ENCODE results near the gene MTA3. TPM values are rescaled to one million over a fixed set of nuclear protein-coding genes. Genes with fewer than 3 reads are reported as not detected.

MTA3 gene
- total and polyA plus RNA-seq, 7 experiments from 2014 or later = 23.9 to 49.1 (median 30.5) TPM

- H3K36me3 Mint-ChIP-seq = peaks cover 0 to 3% (median 0%) of the 10 kb centered on the region in 5 donors
- H3K27ac Mint-ChIP-seq = no peak overlapping the region
- H3K4me1 ChIP-seq (ENCODE audit: control insufficient read depth in 2 of 2, insufficient read depth in 2 of 2, low read length in 2 of 2) = peaks cover 0 to 11% of the 10 kb centered on the region in 2 donors
- H3K9me3 Mint-ChIP-seq = no peaks in the 10 kb centered on the region
- ATAC-seq = no peak
- POLR2A ChIA-PET = no interaction called here
- no peak overlapping the region for H3K4me3 Mint-ChIP-seq
- peaks cover 0 to 30% (median 9%) of the 10 kb centered on the region in 5 donors for H3K27me3 Mint-ChIP-seq
- H3K9me3 ChIP-seq (ENCODE audit: control insufficient read depth in 2 of 3, low read length in 3 of 3) = no peaks in the 10 kb centered on the region
- H3K27ac ChIP-seq (ENCODE audit: low read depth, low read length) = no peak overlapping the region
- CTCF ChIA-PET = no interaction called here
- no peak overlapping the region for H3K4me3 ChIP-seq (ENCODE audit: low read length)
- intact Hi-C loops (cut with micrococcal nuclease) = no loop called here
- no peak for DNase-seq
- H3K4me1 Mint-ChIP-seq = peaks cover 17 to 55% (median 28%) of the 10 kb centered on the region in 7 donors
- no peaks in the 10 kb centered on the region for H3K36me3 ChIP-seq (ENCODE audit: control insufficient read depth in 2 of 3, insufficient read depth in 3 of 3, low read length in 3 of 3)
- H3K27me3 ChIP-seq (ENCODE audit: control insufficient read depth in 2 of 2, insufficient read depth in 2 of 2, low read length in 2 of 2) = peaks cover 0 to 2% of the 10 kb centered on the region in 2 donors
Measured at GRCh38 chr2:42797281-42797680, 228.8 kb downstream of the MTA3 start.

- no peak for ATAC-seq
Measured at GRCh38 chr2:42799881-42800280, 231.4 kb downstream of the MTA3 start.

GRCh38 chr2:42800461-42800962, 232.1 kb downstream of the MTA3 start:
- Histone ChIP-seq H3K36me3 (ENCODE audit: control insufficient read depth in 2 of 3, insufficient read depth in 3 of 3, low read length in 3 of 3) (no peaks in the 10 kb centered on the region), H3K9me3 (ENCODE audit: control insufficient read depth in 2 of 3, low read length in 3 of 3) (no peaks in the 10 kb centered on the region), H3K4me3 (ENCODE audit: low read length) (no peak overlapping the region), H3K27me3 (ENCODE audit: control insufficient read depth in 2 of 2, insufficient read depth in 2 of 2, low read length in 2 of 2) (no peaks in the 10 kb centered on the region), H3K4me1 (ENCODE audit: control insufficient read depth in 2 of 2, insufficient read depth in 2 of 2, low read length in 2 of 2) (no peaks in the 10 kb centered on the region), H3K27ac (ENCODE audit: low read depth, low read length) (no peak overlapping the region)
- peaks cover 6 to 32% (median 12%) of the 10 kb centered on the region in 7 donors for H3K4me1 Mint-ChIP-seq
- H3K27ac Mint-ChIP-seq = peak overlapping the region in 1 of 9 donors; percentile 80
- H3K36me3 Mint-ChIP-seq = no peaks in the 10 kb centered on the region
- ATAC-seq (no peak), DNase-seq (peak in 1 of 9 donors; percentile 21)
- H3K4me3 Mint-ChIP-seq = no peak overlapping the region
- ChIA-PET POLR2A (interaction anchor here (0.5 to 2.2 kb wide), 3 partner anchors 9 to 23 kb away, joined by 3 to 28 read pairs (median 3); no protein-coding TSS in a partner anchor), CTCF (interaction anchor here (0.7 to 1.9 kb wide), 2 partner anchors 10 to 61 kb away, joined by 3 to 6 read pairs; no protein-coding TSS in a partner anchor)
- peaks cover 0 to 26% (median 0%) of the 10 kb centered on the region in 5 donors for H3K27me3 Mint-ChIP-seq
- intact Hi-C loops (cut with micrococcal nuclease) = no loop called here
- H3K9me3 Mint-ChIP-seq = no peaks in the 10 kb centered on the region

More at GRCh38 chr2:42799881-42800280, 231.4 kb downstream of the MTA3 start:
- H3K27me3 ChIP-seq (ENCODE audit: control insufficient read depth in 2 of 2, insufficient read depth in 2 of 2, low read length in 2 of 2) = no peaks in the 10 kb centered on the region
- H3K9me3 ChIP-seq (ENCODE audit: control insufficient read depth in 2 of 3, low read length in 3 of 3) = no peaks in the 10 kb centered on the region
- H3K27ac Mint-ChIP-seq = no peak overlapping the region
- CTCF ChIA-PET = interaction anchor here (1.9 kb wide), 1 partner anchor 11 kb away, joined by 6 read pairs; no protein-coding TSS in a partner anchor
- no peaks in the 10 kb centered on the region for H3K36me3 Mint-ChIP-seq
- H3K4me3 ChIP-seq (ENCODE audit: low read length) = no peak overlapping the region
- no peak overlapping the region for H3K27ac ChIP-seq (ENCODE audit: low read depth, low read length)
- no peak for DNase-seq
- no peaks in the 10 kb centered on the region for H3K4me1 ChIP-seq (ENCODE audit: control insufficient read depth in 2 of 2, insufficient read depth in 2 of 2, low read length in 2 of 2)
- no peaks in the 10 kb centered on the region for H3K36me3 ChIP-seq (ENCODE audit: control insufficient read depth in 2 of 3, insufficient read depth in 3 of 3, low read length in 3 of 3)
- POLR2A ChIA-PET = interaction anchor here (0.5 to 2.2 kb wide), 3 partner anchors 8 to 22 kb away, joined by 3 to 28 read pairs (median 3); no protein-coding TSS in a partner anchor
- peaks cover 0 to 27% (median 2%) of the 10 kb centered on the region in 5 donors for H3K27me3 Mint-ChIP-seq
- peaks cover 7 to 37% (median 14%) of the 10 kb centered on the region in 7 donors for H3K4me1 Mint-ChIP-seq
- intact Hi-C loops (cut with micrococcal nuclease) = no loop called here
- H3K4me3 Mint-ChIP-seq = no peak overlapping the region
- H3K9me3 Mint-ChIP-seq = no peaks in the 10 kb centered on the region

- Histone ChIP-seq H3K27ac (ENCODE audit: low read depth, low read length) (no peak overlapping the region), H3K36me3 (ENCODE audit: control insufficient read depth in 2 of 3, insufficient read depth in 3 of 3, low read length in 3 of 3) (no peaks in the 10 kb centered on the region), H3K27me3 (ENCODE audit: control insufficient read depth in 2 of 2, insufficient read depth in 2 of 2, low read length in 2 of 2) (no peaks in the 10 kb centered on the region), H3K4me3 (ENCODE audit: low read length) (no peak overlapping the region), H3K9me3 (ENCODE audit: control insufficient read depth in 2 of 3, low read length in 3 of 3) (no peaks in the 10 kb centered on the region), H3K4me1 (ENCODE audit: control insufficient read depth in 2 of 2, insufficient read depth in 2 of 2, low read length in 2 of 2) (no peaks in the 10 kb centered on the region)
- H3K4me1 Mint-ChIP-seq = peaks cover 4 to 28% (median 11%) of the 10 kb centered on the region in 7 donors
- POLR2A ChIA-PET = interaction anchor here (1.3 to 2.2 kb wide), 2 partner anchors 9 to 10 kb away, joined by 3 to 28 read pairs; no protein-coding TSS in a partner anchor
- no peaks in the 10 kb centered on the region for H3K9me3 Mint-ChIP-seq
- H3K27ac Mint-ChIP-seq = peak overlapping the region in 1 of 9 donors; percentile 80
- no peaks in the 10 kb centered on the region for H3K36me3 Mint-ChIP-seq
- no peak for ATAC-seq
- intact Hi-C loops (cut with micrococcal nuclease) = no loop called here
- peaks cover 0 to 25% (median 0%) of the 10 kb centered on the region in 5 donors for H3K27me3 Mint-ChIP-seq
- CTCF ChIA-PET = interaction anchor here (0.7 to 1.9 kb wide), 2 partner anchors 10 to 61 kb away, joined by 3 to 6 read pairs; no protein-coding TSS in a partner anchor
- no peak for DNase-seq
- H3K4me3 Mint-ChIP-seq = no peak overlapping the region
Measured at GRCh38 chr2:42800981-42801380, 232.5 kb downstream of the MTA3 start.

GRCh38 chr2:42801381-42801780, 232.9 kb downstream of the MTA3 start:
- H3K9me3 Mint-ChIP-seq = no peaks in the 10 kb centered on the region
- no peaks in the 10 kb centered on the region for H3K9me3 ChIP-seq (ENCODE audit: control insufficient read depth in 2 of 3, low read length in 3 of 3)
- H3K36me3 Mint-ChIP-seq = no peaks in the 10 kb centered on the region
- no peaks in the 10 kb centered on the region for H3K4me1 ChIP-seq (ENCODE audit: control insufficient read depth in 2 of 2, insufficient read depth in 2 of 2, low read length in 2 of 2)
- CTCF ChIA-PET = interaction anchor here (0.6 to 1.9 kb wide), 2 partner anchors 9 to 16 kb away, joined by 3 to 6 read pairs; no protein-coding TSS in a partner anchor
- H3K4me3 Mint-ChIP-seq = peak overlapping the region in 1 of 10 donors; percentile 17
- peaks cover 0 to 27% (median 0%) of the 10 kb centered on the region in 5 donors for H3K27me3 Mint-ChIP-seq
- H3K27ac ChIP-seq (ENCODE audit: low read depth, low read length) = no peak overlapping the region
- no peaks in the 10 kb centered on the region for H3K27me3 ChIP-seq (ENCODE audit: control insufficient read depth in 2 of 2, insufficient read depth in 2 of 2, low read length in 2 of 2)
- ATAC-seq (no peak), DNase-seq (no peak)
- peaks cover 4 to 27% (median 9%) of the 10 kb centered on the region in 7 donors for H3K4me1 Mint-ChIP-seq
- no peak overlapping the region for H3K27ac Mint-ChIP-seq
- POLR2A ChIA-PET = interaction anchor here (2.2 kb wide), 1 partner anchor 9 kb away, joined by 28 read pairs; no protein-coding TSS in a partner anchor
- H3K36me3 ChIP-seq (ENCODE audit: control insufficient read depth in 2 of 3, insufficient read depth in 3 of 3, low read length in 3 of 3) = no peaks in the 10 kb centered on the region
- intact Hi-C loops (cut with micrococcal nuclease) = no loop called here
- H3K4me3 ChIP-seq (ENCODE audit: low read length) = no peak overlapping the region

GRCh38 chr2:42802150-42802549, 233.7 kb downstream of the MTA3 start:
- H3K27ac ChIP-seq (ENCODE audit: low read depth, low read length) = no peak overlapping the region
- peaks cover 4 to 23% (median 7%) of the 10 kb centered on the region in 7 donors for H3K4me1 Mint-ChIP-seq

More at GRCh38 chr2:42802150-42802549, 233.7 kb downstream of the MTA3 start:
- Histone ChIP-seq H3K4me1 (ENCODE audit: control insufficient read depth in 2 of 2, insufficient read depth in 2 of 2, low read length in 2 of 2) (no peaks in the 10 kb centered on the region), H3K9me3 (ENCODE audit: control insufficient read depth in 2 of 3, low read length in 3 of 3) (no peaks in the 10 kb centered on the region), H3K4me3 (ENCODE audit: low read length) (no peak overlapping the region), H3K36me3 (ENCODE audit: control insufficient read depth in 2 of 3, insufficient read depth in 3 of 3, low read length in 3 of 3) (no peaks in the 10 kb centered on the region), H3K27me3 (ENCODE audit: control insufficient read depth in 2 of 2, insufficient read depth in 2 of 2, low read length in 2 of 2) (no peaks in the 10 kb centered on the region)
- no peak for DNase-seq
- CTCF ChIA-PET = no interaction called here
- intact Hi-C loops (cut with micrococcal nuclease) = no loop called here
- ATAC-seq = no peak
- POLR2A ChIA-PET = no interaction called here
- H3K4me3 Mint-ChIP-seq = no peak overlapping the region
- H3K27me3 Mint-ChIP-seq = peaks cover 0 to 32% (median 0%) of the 10 kb centered on the region in 5 donors
- no peak overlapping the region for H3K27ac Mint-ChIP-seq
- H3K36me3 Mint-ChIP-seq = no peaks in the 10 kb centered on the region
- H3K9me3 Mint-ChIP-seq = no peaks in the 10 kb centered on the region
